ENCODE data around the gene LBX2. TPM values are rescaled to one million over a fixed set of nuclear protein-coding genes. Genes with fewer than 3 reads are reported as not detected.
"Not testable (repeated sequence)": the region's sequence is repeated elsewhere in the genome, so short reads cannot be mapped to it uniquely, and the experiment has no call there.

Gene LBX2
- total RNA-seq, 4 donors from 2014 or later, result 1.2 TPM; not detected in 3

DNA sequence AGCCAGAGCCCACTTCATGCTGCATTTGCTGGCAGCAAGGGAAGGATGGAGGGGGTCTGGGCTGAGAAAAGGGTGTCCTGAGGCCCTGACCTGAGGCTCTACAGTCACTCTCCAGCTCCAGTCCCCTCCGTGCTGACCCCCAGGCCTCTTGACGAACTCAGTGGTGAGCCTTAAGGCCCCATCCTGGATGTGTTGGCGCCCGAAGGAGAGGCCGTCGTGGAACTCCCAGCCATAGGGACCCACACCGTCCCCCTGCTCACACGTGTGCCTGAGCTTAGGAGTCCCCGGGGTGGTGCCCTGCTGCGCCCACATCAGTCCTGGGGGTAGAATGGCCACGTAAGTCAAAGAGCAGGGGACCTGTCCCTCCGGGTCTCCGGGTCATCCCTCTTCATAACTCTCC lies 35.0 kb downstream of the LBX2 start:
- TF ChIP-seq POLR2A (IDR thresholded peaks at IDR 0.05) (no peak), POLR2AphosphoS5 (IDR thresholded peaks at IDR 0.05) (no peak)
- TF ChIP-seq, protein P1, sequence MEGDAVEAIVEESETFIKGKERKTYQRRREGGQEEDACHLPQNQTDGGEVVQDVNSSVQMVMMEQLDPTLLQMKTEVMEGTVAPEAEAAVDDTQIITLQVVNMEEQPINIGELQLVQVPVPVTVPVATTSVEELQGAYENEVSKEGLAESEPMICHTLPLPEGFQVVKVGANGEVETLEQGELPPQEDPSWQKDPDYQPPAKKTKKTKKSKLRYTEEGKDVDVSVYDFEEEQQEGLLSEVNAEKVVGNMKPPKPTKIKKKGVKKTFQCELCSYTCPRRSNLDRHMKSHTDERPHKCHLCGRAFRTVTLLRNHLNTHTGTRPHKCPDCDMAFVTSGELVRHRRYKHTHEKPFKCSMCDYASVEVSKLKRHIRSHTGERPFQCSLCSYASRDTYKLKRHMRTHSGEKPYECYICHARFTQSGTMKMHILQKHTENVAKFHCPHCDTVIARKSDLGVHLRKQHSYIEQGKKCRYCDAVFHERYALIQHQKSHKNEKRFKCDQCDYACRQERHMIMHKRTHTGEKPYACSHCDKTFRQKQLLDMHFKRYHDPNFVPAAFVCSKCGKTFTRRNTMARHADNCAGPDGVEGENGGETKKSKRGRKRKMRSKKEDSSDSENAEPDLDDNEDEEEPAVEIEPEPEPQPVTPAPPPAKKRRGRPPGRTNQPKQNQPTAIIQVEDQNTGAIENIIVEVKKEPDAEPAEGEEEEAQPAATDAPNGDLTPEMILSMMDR (IDR thresholded peaks at IDR 0.05), result no peak
- 0% methylated on average over 2 of the region's 13 CpGs for WGBS
- DNase-seq (ENCODE audit: low spot score in 2 of 2), result no peak
- H3K27ac ChIP-seq, result peak overlapping the region; percentile 81
- peaks cover 20% of the 10 kb centered on the region for H3K4me1 ChIP-seq
- H3K27me3 ChIP-seq, result no peaks in the 10 kb centered on the region
- H3K36me3 ChIP-seq, result peaks cover 22% of the 10 kb centered on the region
- H3K9me3 ChIP-seq, result no peaks in the 10 kb centered on the region
- H3K4me3 ChIP-seq, result peak overlapping the region; percentile 90

DNA sequence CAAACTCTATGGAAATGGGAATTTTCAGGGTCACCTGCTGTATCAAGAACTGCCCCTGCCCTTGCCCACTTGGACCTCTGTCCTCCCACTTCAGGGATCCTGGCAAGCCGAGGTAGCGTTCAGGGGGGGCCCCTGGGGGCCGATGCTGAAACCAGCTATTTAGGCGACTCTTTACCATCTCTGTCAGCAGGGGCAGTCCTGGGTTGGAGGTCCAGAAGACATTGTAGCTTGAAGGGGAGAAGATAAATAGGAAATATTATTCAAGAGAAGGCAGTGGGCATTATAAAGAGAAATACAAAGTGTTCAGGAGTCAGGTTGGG lies 36.7 kb downstream of the LBX2 start:
- Histone ChIP-seq H3K27me3 (no peaks in the 10 kb centered on the region), H3K9me3 (no peaks in the 10 kb centered on the region), H3K27ac (no peak overlapping the region), H3K4me3 (no peak overlapping the region), H3K36me3 (peaks cover 22% of the 10 kb centered on the region), H3K4me1 (peaks cover 30% of the 10 kb centered on the region)
- WGBS, result 87% methylated on average over 4 of the region's 4 CpGs
- TF ChIP-seq POLR2A (IDR thresholded peaks at IDR 0.05) (no peak), POLR2AphosphoS5 (IDR thresholded peaks at IDR 0.05) (no peak), EP300 (IDR thresholded peaks at IDR 0.05) (no peak)
- TF ChIP-seq, protein P1 (IDR thresholded peaks at IDR 0.05), result no peak
- DNase-seq (ENCODE audit: low spot score in 2 of 2), result no peak

DNA sequence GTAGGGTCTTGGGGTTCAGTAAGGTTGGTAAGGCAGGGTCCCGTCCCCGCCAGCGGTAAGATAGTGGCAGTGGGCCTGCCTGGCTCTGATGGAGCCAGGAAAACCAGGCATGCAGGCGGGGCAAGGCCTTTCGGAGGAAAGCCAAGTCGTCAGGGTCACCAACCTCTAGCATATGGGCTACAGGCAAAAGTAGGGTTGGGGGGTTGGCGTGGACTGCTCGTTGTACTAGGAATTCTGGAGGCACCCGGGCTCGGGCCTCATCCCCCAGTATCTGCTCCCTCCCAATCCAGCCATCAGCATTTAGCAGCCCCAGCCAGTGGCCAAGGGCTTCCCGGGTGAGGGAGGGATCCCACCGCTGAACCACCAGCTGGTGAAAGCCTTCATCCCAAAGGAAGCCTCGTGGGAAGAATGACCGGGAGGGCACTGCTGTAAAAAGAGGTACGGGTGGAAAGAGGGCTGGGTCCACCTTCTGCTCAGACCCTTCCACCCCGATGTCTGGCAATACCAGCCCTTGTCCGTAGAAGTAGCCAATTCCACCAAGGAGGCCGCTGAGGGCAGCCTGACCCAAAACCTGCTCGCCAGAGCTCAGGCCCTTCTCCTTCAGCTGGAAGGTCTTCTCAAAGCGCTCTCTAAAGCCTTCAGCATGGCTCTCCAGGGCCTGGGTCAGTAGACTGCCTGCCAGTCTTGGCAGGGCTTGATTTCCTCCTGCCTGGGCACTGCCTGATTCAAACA lies 37.2 kb downstream of the LBX2 start:
- H3K27ac ChIP-seq, result no peak overlapping the region
- TF ChIP-seq EP300 (IDR thresholded peaks at IDR 0.05) (no peak), POLR2AphosphoS5 (IDR thresholded peaks at IDR 0.05) (no peak), POLR2A (IDR thresholded peaks at IDR 0.05) (no peak)
- TF ChIP-seq, protein P1 (IDR thresholded peaks at IDR 0.05), result no peak

DNA sequence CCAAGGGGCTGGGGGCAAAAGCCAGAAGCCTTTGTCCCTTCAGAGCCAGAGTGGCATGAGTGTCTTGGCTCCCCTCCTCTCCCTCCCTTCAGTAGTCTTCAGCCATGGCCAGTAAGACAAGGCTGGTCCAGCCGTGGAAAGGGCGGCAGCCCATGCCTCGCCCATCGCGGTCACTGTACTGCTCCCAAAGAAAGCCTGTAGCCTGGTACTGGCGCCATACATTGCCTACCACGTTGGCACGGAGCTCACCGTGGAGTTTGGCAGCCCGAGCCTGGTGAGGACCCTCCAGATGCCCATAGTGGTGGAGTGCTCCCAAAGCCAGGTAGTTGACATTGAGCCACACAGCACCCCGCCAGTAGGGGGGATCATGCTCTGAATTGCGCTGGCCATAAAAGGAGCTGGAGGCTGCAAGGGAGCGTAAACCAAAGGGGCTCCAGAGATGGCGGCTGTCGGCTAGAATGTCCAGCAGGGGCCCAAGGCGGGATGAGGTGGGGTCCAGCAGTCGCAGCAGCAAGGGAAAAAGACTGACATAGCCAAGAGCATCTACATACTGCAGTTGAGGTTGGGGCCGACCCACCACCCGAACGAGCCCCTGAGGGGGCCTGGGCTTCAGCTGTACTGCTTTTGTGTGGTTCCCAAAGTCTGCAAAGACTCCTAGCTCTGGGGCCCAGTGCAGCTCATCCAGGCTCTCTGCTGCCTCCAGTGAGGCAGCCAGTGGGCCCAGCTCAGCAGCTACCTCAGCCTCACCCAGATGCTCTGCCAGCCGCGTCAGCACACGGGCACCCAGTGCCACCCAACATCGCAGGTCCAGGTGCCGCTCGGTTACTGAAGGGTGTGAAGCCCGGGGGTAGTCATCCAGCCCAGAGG lies 38.0 kb downstream of the LBX2 start:
- peaks cover 39% of the 10 kb centered on the region for H3K4me1 ChIP-seq
- WGBS, result 93% methylated on average over 18 of the region's 27 CpGs
- no peak for DNase-seq (ENCODE audit: low spot score in 2 of 2)

More for the DNA sequence above, 37.2 kb downstream of the LBX2 start:
- WGBS, result 84% methylated on average over 16 of the region's 20 CpGs
- Histone ChIP-seq H3K4me1 (peaks cover 31% of the 10 kb centered on the region), H3K9me3 (no peaks in the 10 kb centered on the region), H3K4me3 (no peak overlapping the region), H3K27me3 (no peaks in the 10 kb centered on the region), H3K36me3 (peaks cover 22% of the 10 kb centered on the region)
- no peak for DNase-seq (ENCODE audit: low spot score in 2 of 2)

DNA sequence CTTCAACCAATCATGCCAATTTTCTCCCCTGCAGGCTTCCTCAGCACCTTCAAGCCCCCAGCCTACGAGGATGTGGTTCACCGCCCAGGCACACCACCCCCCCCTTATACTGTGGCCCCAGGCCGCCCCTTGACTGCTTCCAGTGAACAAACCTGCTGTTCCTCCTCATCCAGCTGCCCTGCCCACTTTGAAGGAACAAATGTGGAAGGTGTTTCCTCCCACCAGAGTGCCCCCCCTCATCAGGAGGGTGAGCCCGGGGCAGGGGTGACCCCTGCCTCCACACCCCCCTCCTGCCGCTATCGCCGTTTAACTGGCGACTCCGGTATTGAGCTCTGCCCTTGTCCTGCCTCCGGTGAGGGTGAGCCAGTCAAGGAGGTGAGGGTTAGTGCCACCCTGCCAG lies 39.2 kb downstream of the LBX2 start:
- H3K27me3 ChIP-seq; H3K9me3 ChIP-seq; DNase-seq (ENCODE audit: low spot score in 2 of 2); H3K27ac ChIP-seq; H3K4me3 ChIP-seq: not testable (repeated sequence)
- Histone ChIP-seq H3K4me1 (peaks cover 47% of the 10 kb centered on the region), H3K36me3 (peaks cover 22% of the 10 kb centered on the region)
- WGBS, result 69% methylated on average over 8 of the region's 10 CpGs

More for the DNA sequence above, 38.0 kb downstream of the LBX2 start:
- Histone ChIP-seq H3K36me3 (peaks cover 22% of the 10 kb centered on the region), H3K27ac (no peak overlapping the region), H3K27me3 (no peaks in the 10 kb centered on the region), H3K4me3 (no peak overlapping the region), H3K9me3 (no peaks in the 10 kb centered on the region)
- TF ChIP-seq POLR2AphosphoS5 (IDR thresholded peaks at IDR 0.05), result no peak
- TF ChIP-seq, protein P1 (IDR thresholded peaks at IDR 0.05), result no peak

DNA sequence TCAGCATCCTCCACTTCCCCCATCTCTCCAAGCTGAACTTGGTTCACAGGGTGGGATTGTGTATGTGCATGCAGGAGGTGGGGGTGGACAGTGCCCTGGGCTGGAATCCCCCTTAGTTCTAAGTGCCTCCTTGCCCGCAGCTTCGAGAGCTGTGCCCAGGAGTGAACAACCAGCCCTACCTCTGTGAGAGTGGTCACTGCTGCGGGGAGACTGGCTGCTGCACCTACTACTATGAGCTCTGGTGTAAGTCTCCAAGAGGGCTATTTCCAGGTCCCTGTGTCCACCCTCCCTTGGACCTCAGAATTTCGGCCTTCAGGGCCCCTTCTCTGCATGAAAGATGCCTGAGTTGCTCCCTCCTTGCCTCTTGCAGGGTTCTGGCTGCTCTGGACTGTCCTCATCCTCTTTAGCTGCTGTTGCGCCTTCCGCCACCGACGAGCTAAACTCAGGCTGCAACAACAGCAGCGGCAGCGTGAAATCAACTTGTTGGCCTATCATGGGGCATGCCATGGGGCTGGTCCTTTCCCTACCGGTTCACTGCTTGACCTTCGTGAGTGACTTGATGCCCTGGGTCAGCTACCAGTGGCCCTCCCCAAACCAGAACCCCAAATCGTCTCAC lies 39.8 kb downstream of the LBX2 start:
- H3K27ac ChIP-seq; H3K9me3 ChIP-seq; H3K27me3 ChIP-seq; DNase-seq (ENCODE audit: low spot score in 2 of 2): not testable (repeated sequence)
- Histone ChIP-seq H3K4me1 (peaks cover 48% of the 10 kb centered on the region), H3K36me3 (peaks cover 22% of the 10 kb centered on the region), H3K4me3 (peak overlapping the region; percentile 61)
- 72% methylated on average over 13 of the region's 13 CpGs for WGBS
